Smooth muscle cell (in vitro differentiated cells): ENCODE measurements around the gene FERMT3. TPM values are rescaled to one million over a fixed set of nuclear protein-coding genes. Genes with fewer than 3 reads are reported as not detected.
"Not testable (repeated sequence)": the region's sequence is repeated elsewhere in the genome, so short reads cannot be mapped to it uniquely, and the experiment has no call there.

Experiments used
- DNase-seq: peaks from one replicate; lab custom pipeline; 2025; ENCODE audit not compliant: unreplicated experiment; lab: John Stamatoyannopoulos, UW
- H2AFZ ChIP-seq: fragments of 200-600 bp; sonication (generic); 2 replicates; pipeline ENCODE4 v1.6.0; 2016; ENCODE audit warnings: antibody characterized with exemption, low read depth, mild to moderate bottlenecking
- H3F3A ChIP-seq: fragments of 200-600 bp; sonication (generic); 2 replicates; pipeline ENCODE4 v1.6.0; 2017; ENCODE audit warnings: antibody characterized with exemption, low read depth
- H3K27ac ChIP-seq: fragments of 200-600 bp; sonication (generic); 2 replicates; pipeline ENCODE4 v1.5.1; 2016; ENCODE audit warnings: low read depth, mild to moderate bottlenecking
- H3K27me3 ChIP-seq: fragments of 200-600 bp; sonication (generic); 2 replicates; pipeline ENCODE4 v1.6.1; 2016; ENCODE audit warnings: low read depth, mild to moderate bottlenecking
- H3K36me3 ChIP-seq: fragments of 200-600 bp; sonication (generic); 2 replicates; pipeline ENCODE4 v1.5.1; 2016; ENCODE audit warnings: low read depth
- H3K4me1 ChIP-seq: fragments of 200-600 bp; sonication (generic); 2 replicates; pipeline ENCODE4 v1.5.1; 2016; ENCODE audit warnings: low read depth
- H3K4me2 ChIP-seq: fragments of 200-600 bp; sonication (generic); 2 replicates; pipeline ENCODE4 v1.6.0; 2016; ENCODE audit warnings: mild to moderate bottlenecking
- H3K4me3 ChIP-seq: fragments of 200-600 bp; sonication (generic); 2 replicates; pipeline ENCODE4 v1.5.1; 2016; ENCODE audit warnings: mild to moderate bottlenecking
- H3K79me2 ChIP-seq: fragments of 200-600 bp; sonication (generic); 2 replicates; pipeline ENCODE4 v1.6.0; 2016; ENCODE audit warnings: low read depth, mild to moderate bottlenecking
- H3K9ac ChIP-seq: fragments of 200-600 bp; sonication (generic); 2 replicates; pipeline ENCODE4 v1.6.0; 2016; ENCODE audit warnings: low read depth
- H3K9me3 ChIP-seq: fragments of 200-600 bp; sonication (generic); replicated peaks from 2 replicates; pipeline ENCODE4 v1.5.1; 2016; ENCODE audit warnings: low read depth
- H4K20me1 ChIP-seq: fragments of 200-600 bp; sonication (generic); 2 replicates; pipeline ENCODE4 v1.6.0; 2016; ENCODE audit warnings: low read depth
- WGBS: methylation state at CpG from one replicate; pipeline ENCODE4 v1.1.7; 2016; ENCODE audit warnings: low lambda C conversion rate; 5-methylcytosine and 5-hydroxymethylcytosine counted together
- polyA plus RNA-seq: library from polyadenylated mRNA; unstranded; fragments of >200 nt; fragmentation: Nextera tagmentation; extraction: Ambion mirVana; gene quantifications from 2 replicates; pipeline ENCODE4 v1.2.1, GENCODE V29; 2016
- total RNA-seq: library from RNA; depleted of rRNA; stranded (reverse); fragments of >200 nt; gene quantifications from 2 replicates; pipeline ENCODE4 v1.2.3, GENCODE V29; 2014
- TF ChIP-seq, protein P1 (sequence below): fragments of 200-600 bp; sonication (generic); IDR thresholded peaks from 2 replicates; pipeline ENCODE4 v1.5.1; 2017; ENCODE audit warnings: borderline replicate concordance, mild to moderate bottlenecking, antibody characterized with exemption; ENCODE audit not compliant: insufficient read depth, poor library complexity, severe bottlenecking

Gene FERMT3
- 0.18 and 1.2 TPM in 2 replicates for total RNA-seq
- 2.4 and 3.7 TPM in 2 replicates for polyA plus RNA-seq

DNA sequence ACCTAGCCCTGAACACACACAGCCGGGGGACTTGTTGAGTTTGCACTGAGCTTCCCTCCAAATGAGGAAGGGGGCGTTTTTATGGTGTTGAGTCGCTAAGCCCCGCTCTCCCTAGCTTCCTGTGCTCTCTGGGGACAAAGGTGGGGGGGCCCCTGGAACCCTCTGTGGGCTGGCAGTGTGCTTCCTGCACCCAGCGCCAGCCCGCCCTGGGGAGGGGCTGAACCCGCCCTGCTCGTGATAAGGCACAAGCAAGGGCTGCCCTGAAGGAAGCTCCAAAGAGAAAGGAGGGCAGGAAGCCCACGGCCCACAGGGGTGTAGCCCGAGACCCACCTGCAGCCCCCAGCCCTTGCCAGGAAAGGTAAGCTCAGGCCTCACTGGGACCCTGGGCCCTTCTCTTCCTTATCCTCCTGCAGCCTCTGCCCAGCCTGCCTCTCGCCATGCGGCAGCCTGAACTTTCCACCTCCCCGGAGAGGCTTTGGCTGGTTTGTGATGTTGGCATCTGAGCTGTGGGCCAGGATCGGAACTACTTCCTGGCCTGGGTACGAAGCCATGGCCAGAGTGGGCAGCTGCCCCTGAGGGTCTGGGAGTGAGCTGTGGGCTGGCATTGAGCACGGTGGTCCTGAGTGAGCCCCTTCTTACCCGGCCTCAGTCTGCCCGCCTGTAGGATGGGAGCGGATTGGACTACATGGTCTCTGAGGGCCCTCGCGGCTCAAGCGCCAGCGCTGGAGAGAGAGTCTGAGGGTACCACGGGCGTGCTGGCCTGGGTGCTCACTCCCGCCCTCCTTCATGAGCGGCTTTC, at the start of gene FERMT3:
TSS of gene FERMT3 (plus strand) at position 265 of the 799 bp plus-strand sequence. CDS start 644 bp downstream, outside the sequence.
- Histone ChIP-seq H3K9ac (no peak within 1 kb of the TSS), H2AFZ (no peak within 1 kb of the TSS), H3K79me2 (no peaks in the 10 kb centered on the region), H3K4me2 (peak within 1 kb of the TSS; percentile 21), H3K4me3 (no peak within 1 kb of the TSS), H3F3A (no peaks in the 10 kb centered on the region), H3K9me3 (no peaks in the 10 kb centered on the region), H4K20me1 (peaks cover 5% of the 10 kb centered on the region), H3K27me3 (no peaks in the 10 kb centered on the region), H3K36me3 (peaks cover 7% of the 10 kb centered on the region), H3K4me1 (no peaks in the 10 kb centered on the region), H3K27ac (peak within 1 kb of the TSS; percentile 72)
- TF ChIP-seq, protein P1, sequence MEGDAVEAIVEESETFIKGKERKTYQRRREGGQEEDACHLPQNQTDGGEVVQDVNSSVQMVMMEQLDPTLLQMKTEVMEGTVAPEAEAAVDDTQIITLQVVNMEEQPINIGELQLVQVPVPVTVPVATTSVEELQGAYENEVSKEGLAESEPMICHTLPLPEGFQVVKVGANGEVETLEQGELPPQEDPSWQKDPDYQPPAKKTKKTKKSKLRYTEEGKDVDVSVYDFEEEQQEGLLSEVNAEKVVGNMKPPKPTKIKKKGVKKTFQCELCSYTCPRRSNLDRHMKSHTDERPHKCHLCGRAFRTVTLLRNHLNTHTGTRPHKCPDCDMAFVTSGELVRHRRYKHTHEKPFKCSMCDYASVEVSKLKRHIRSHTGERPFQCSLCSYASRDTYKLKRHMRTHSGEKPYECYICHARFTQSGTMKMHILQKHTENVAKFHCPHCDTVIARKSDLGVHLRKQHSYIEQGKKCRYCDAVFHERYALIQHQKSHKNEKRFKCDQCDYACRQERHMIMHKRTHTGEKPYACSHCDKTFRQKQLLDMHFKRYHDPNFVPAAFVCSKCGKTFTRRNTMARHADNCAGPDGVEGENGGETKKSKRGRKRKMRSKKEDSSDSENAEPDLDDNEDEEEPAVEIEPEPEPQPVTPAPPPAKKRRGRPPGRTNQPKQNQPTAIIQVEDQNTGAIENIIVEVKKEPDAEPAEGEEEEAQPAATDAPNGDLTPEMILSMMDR, result no peak
- WGBS, result 86% methylated on average over 27 of the region's 27 CpGs
- DNase-seq, result no peak

DNA sequence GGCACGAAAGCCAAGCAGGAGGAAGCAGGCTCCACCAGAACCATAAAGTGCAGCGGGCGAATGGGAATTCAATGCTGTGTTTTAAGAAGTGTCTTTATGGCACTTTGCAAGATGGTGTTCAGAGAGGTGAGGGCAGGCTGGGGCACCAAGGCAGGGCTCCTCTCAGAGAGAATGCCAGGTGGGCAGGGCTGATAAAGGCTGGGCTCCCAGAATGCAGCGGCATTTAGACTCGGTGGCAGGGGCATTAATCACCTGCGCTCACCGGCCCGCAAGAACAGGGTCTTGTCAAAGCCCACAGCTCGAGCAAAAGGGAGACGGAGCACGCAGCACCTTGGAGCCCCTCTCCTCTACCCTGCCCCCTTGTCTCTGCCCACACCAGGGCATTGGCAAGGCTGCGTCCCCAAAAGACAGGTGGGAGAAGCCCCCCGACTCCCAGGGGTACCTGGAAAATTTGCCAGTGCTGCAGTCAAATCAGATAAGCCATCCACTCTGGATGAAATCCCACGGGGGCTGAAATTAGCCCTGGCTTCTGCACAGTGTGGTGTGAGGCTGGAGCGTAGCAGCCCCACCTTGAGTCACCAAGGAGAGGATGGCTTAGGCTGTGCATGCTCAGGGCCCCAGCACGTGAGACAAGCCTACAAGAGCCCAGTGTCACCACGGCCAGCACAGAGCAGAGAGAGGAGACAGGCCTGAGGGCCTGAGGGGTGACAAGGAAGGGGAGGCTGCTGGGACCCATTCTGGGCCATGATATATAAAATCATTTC, 48.7 kb upstream of the FERMT3 start:
- no peak overlapping the region for H3K9ac ChIP-seq
- no peaks in the 10 kb centered on the region for H3K36me3 ChIP-seq
- H2AFZ ChIP-seq, result no peak overlapping the region
- H3K4me1 ChIP-seq, result no peaks in the 10 kb centered on the region
- no peaks in the 10 kb centered on the region for H3K9me3 ChIP-seq
- WGBS, result 94% methylated on average over 17 of the region's 17 CpGs
- no peaks in the 10 kb centered on the region for H3K79me2 ChIP-seq
- no peak for DNase-seq
- H3K27me3 ChIP-seq, result no peaks in the 10 kb centered on the region
- H3K27ac ChIP-seq, result no peak overlapping the region
- H3K4me3 ChIP-seq, result no peak overlapping the region
- no peaks in the 10 kb centered on the region for H3F3A ChIP-seq
- H3K4me2 ChIP-seq, result no peak overlapping the region
- no peaks in the 10 kb centered on the region for H4K20me1 ChIP-seq
- TF ChIP-seq, protein P1, result no peak

DNA sequence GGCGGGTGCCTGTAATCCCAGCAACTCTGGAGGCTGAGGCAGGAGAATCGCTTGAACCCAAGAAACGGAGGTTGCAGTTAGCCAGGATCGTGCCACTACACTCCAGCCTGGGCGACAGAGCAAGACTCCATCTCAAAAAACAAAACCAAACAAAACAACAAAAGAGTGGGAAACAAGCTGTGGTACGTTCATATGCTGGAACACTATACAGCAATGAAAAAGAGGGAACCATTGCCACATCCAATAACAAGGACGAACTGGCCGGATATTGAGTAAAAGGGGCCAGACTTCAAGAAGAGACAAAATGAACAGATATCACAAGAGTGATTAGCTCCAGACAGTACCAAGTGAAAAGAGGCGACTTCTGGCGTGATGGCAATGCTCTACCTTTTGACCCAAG, 45.5 kb upstream of the FERMT3 start:
- TF ChIP-seq, protein P1, result no peak
- WGBS, result over 99% methylated on average over 10 of the region's 10 CpGs

DNA sequence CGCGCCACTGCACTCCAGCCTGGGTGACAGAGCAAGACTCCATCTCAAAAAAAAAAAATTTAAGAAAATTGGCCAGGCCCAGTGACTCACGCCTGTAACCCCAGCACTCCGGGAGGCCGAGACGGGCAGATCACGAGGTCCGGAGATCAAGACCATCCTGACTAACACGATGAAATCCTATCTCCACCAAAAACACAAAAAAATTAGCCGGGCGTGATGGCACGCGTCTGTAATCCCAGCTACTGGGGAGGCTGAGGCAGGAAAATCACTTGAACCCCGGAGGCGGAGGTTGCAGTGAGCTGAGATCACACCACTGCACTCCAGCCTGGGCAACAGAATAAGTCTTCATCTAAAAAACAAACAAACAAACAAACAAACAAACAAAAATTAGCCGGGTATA, 43.8 kb upstream of the FERMT3 start:
- not testable (repeated sequence) for DNase-seq

More for the DNA sequence above, 45.5 kb upstream of the FERMT3 start:
- Histone ChIP-seq H3K79me2 (no peaks in the 10 kb centered on the region), H3K4me1 (peaks cover 12% of the 10 kb centered on the region), H3K36me3 (no peaks in the 10 kb centered on the region), H3F3A (no peaks in the 10 kb centered on the region), H3K4me3 (no peak overlapping the region), H4K20me1 (no peaks in the 10 kb centered on the region), H3K27ac (no peak overlapping the region), H3K4me2 (no peak overlapping the region), H2AFZ (no peak overlapping the region), H3K9ac (no peak overlapping the region), H3K9me3 (no peaks in the 10 kb centered on the region), H3K27me3 (no peaks in the 10 kb centered on the region)
- DNase-seq, result no peak

More for the DNA sequence above, 43.8 kb upstream of the FERMT3 start:
- not testable (repeated sequence) for H3K4me2 ChIP-seq, H3K36me3 ChIP-seq, H3K79me2 ChIP-seq, H3K9me3 ChIP-seq, H2AFZ ChIP-seq, H4K20me1 ChIP-seq, H3K4me3 ChIP-seq, H3F3A ChIP-seq, H3K9ac ChIP-seq, H3K27me3 ChIP-seq, H3K27ac ChIP-seq
- H3K4me1 ChIP-seq, result peaks cover 12% of the 10 kb centered on the region
- 88% methylated on average over 16 of the region's 16 CpGs for WGBS
